Measurements from ENCODE around the gene GNAZ. TPM values are rescaled to one million over a fixed set of nuclear protein-coding genes. Genes with fewer than 3 reads are reported as not detected.
A peak's percentile ranks its signal among the peaks of the same experiment; 100 is the strongest.
"Not testable (repeated sequence)": the region's sequence is repeated elsewhere in the genome, so short reads cannot be mapped to it uniquely, and the experiment has no call there.

The GNAZ gene
- 4.4 TPM for total RNA-seq

- peak; percentile 16 for DNase-seq
These were observed at the start of gene GNAZ for GRCh38 chr22:23070418-23071229. TSS of gene GNAZ (plus strand) at chr22:23070519. CDS start at chr22:23095696, 25,177 bp downstream.

- DNase-seq, result no peak
These were observed 49.5 kb upstream of the GNAZ start for GRCh38 chr22:23020659-23021293.

GRCh38 chr22:23021660-23022353, 48.5 kb upstream of the GNAZ start:
- DNase-seq, result not testable (repeated sequence)

- no peak for DNase-seq
These were observed 47.0 kb upstream of the GNAZ start for GRCh38 chr22:23023294-23023693.

GRCh38 chr22:23026777-23027176, 43.5 kb upstream of the GNAZ start:
- no peak for DNase-seq

GRCh38 chr22:23027849-23028248, 42.5 kb upstream of the GNAZ start:
- DNase-seq, result not testable (repeated sequence)

GRCh38 chr22:23029521-23030228, 40.6 kb upstream of the GNAZ start:
- no peak for DNase-seq

- DNase-seq, result no peak
These were observed 38.9 kb upstream of the GNAZ start for GRCh38 chr22:23031381-23031780.

- DNase-seq, result no peak
These were observed 38.5 kb upstream of the GNAZ start for GRCh38 chr22:23031786-23032185.

GRCh38 chr22:23032658-23033057, 37.7 kb upstream of the GNAZ start:
- DNase-seq, result no peak

- DNase-seq, result peak; percentile 33
These were observed 37.0 kb upstream of the GNAZ start for GRCh38 chr22:23033116-23033905.

GRCh38 chr22:23034621-23035556, 35.4 kb upstream of the GNAZ start:
- peak; percentile 3 for DNase-seq

- DNase-seq, result no peak
These were observed 34.6 kb upstream of the GNAZ start for GRCh38 chr22:23035557-23036277.

- no peak for DNase-seq
These were observed 33.5 kb upstream of the GNAZ start for GRCh38 chr22:23036684-23037428.

- DNase-seq, result no peak
These were observed 32.6 kb upstream of the GNAZ start for GRCh38 chr22:23037429-23038333.

GRCh38 chr22:23038334-23038642, 32.0 kb upstream of the GNAZ start:
- DNase-seq, result no peak

- no peak for DNase-seq
These were observed 31.4 kb upstream of the GNAZ start for GRCh38 chr22:23038902-23039301.

GRCh38 chr22:23042179-23042578, 28.1 kb upstream of the GNAZ start:
- DNase-seq, result no peak

Measured in tongue (tissue), 2 donors.